Stimulated activated CD4-positive, alpha-beta T cell treated with anti-CD3 and anti-CD28 coated beads, TNF-alpha, amount 100 ng/mL, for 1 hour (primary cell): ENCODE data around the gene SH3YL1.

ENCODE experiments used
- DNase-seq, 3 donors: peaks; one replicate each; pipeline ENCODE4 v3.0.0-alpha.2; 2020; ENCODE audit warnings: low read depth in 3 of 3, low spot score in 1 of 3

The SH3YL1 gene

GRCh38 chr2:263774-264492 is at the start of gene SH3YL1:
Gene SH3YL1 (minus strand): TSS chr2:264032. CDS start chr2:263984, 48 bp downstream.
- peak; percentile 19 to 28 (median 26) for DNase-seq

GRCh38 chr2:310994-311393 is 47.2 kb upstream of the SH3YL1 start:
- no peak for DNase-seq

GRCh38 chr2:309954-310510 is 46.2 kb upstream of the SH3YL1 start:
- DNase-seq = no peak

- DNase-seq = no peak
These were observed 45.5 kb upstream of the SH3YL1 start for GRCh38 chr2:309148-309953.

GRCh38 chr2:305366-305765 is 41.5 kb upstream of the SH3YL1 start:
- DNase-seq = no peak

- DNase-seq = no peak
These were observed 32.5 kb upstream of the SH3YL1 start for GRCh38 chr2:296354-296753.

GRCh38 chr2:295090-295489 is 31.3 kb upstream of the SH3YL1 start:
- DNase-seq = no peak

- peak in 1 of 3 donors; percentile 29 for DNase-seq
These were observed 26.4 kb upstream of the SH3YL1 start for GRCh38 chr2:290090-290722.

GRCh38 chr2:289362-290089 is 25.7 kb upstream of the SH3YL1 start:
- DNase-seq = no peak

- no peak for DNase-seq
These were observed 25.0 kb upstream of the SH3YL1 start for GRCh38 chr2:288758-289361.

- DNase-seq = no peak
These were observed 24.3 kb upstream of the SH3YL1 start, which contains the start of gene ALKAL2 for GRCh38 chr2:287911-288757. Gene ALKAL2 (minus strand): TSS chr2:288091. CDS start chr2:287835, 256 bp downstream.

- no peak for DNase-seq
These were observed 23.6 kb upstream of the SH3YL1 start for GRCh38 chr2:287471-287885.

GRCh38 chr2:286774-287392 is 23.1 kb upstream of the SH3YL1 start:
- DNase-seq = no peak

GRCh38 chr2:286035-286434 is 22.2 kb upstream of the SH3YL1 start:
- DNase-seq = no peak

- no peak for DNase-seq
These were observed 21.7 kb upstream of the SH3YL1 start for GRCh38 chr2:285531-285930.

- no peak for DNase-seq
These were observed 21.2 kb upstream of the SH3YL1 start for GRCh38 chr2:284896-285492.

GRCh38 chr2:283996-284794 is 20.4 kb upstream of the SH3YL1 start:
- no peak for DNase-seq
